ENCODE results near the gene CMIP.

- TF ChIP-seq EP300 (IDR thresholded peaks at IDR 0.05; ENCODE audit: borderline replicate concordance) (no peak), USF1 (IDR thresholded peaks at IDR 0.05) (no peak), CREB1 (IDR thresholded peaks at IDR 0.05; ENCODE audit: low read depth) (no peak)
These were observed 70.1 kb downstream of the CMIP start for GRCh38 chr16:81514568-81515258.
